ENCODE data around the gene CPNE4. TPM values are rescaled to one million over a fixed set of nuclear protein-coding genes. Genes with fewer than 3 reads are reported as not detected.

The CPNE4 gene
- total RNA-seq, 2 experiments from 2014 or later = not detected

DNA sequence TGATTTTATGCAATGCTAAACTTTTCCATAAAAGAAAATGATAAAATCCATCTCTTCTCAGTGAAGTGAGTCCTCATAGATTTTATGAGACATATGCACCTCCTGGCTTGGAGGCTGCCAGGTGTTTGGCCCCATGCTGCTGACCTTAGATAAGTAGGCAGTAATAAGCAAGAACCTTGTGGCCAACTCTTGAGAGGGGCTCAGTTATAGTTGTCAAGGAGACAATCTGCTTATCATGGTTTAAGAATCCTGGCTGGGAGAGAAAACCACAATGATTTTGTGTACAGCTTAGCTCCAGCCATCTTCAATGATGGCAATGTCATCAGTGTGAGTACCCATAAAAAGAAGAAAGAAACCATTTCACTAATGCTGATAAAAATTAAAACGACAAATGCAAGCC is 252.1 kb downstream of the CPNE4 start:
- Mint-ChIP-seq H3K36me3 (ENCODE audit: low read depth) (no peaks in the 10 kb centered on the region), H3K27me3 (ENCODE audit: low read depth) (peaks cover 11% of the 10 kb centered on the region), H3K27ac (no peak overlapping the region), H3K4me3 (no peak overlapping the region), H3K9me3 (no peaks in the 10 kb centered on the region), H3K4me1 (ENCODE audit: low read depth) (no peaks in the 10 kb centered on the region)
- intact Hi-C loops (cut with micrococcal nuclease) = no loop called here
- CTCF ChIA-PET = no interaction called here
- no peak for DNase-seq

- Mint-ChIP-seq H3K27ac (no peak overlapping the region), H3K36me3 (ENCODE audit: low read depth) (no peaks in the 10 kb centered on the region), H3K9me3 (peaks cover 3% of the 10 kb centered on the region), H3K27me3 (ENCODE audit: low read depth) (peaks cover 9% of the 10 kb centered on the region), H3K4me3 (no peak overlapping the region), H3K4me1 (ENCODE audit: low read depth) (no peaks in the 10 kb centered on the region)
- DNase-seq = no peak
- CTCF ChIA-PET = no interaction called here
- intact Hi-C loops (cut with micrococcal nuclease) = no loop called here
Measured at GRCh38 chr3:131778526-131778925, 256.3 kb downstream of the CPNE4 start.

GRCh38 chr3:131775650-131776049 is 259.2 kb downstream of the CPNE4 start:
- Mint-ChIP-seq H3K9me3 (peaks cover 3% of the 10 kb centered on the region), H3K4me3 (no peak overlapping the region), H3K36me3 (ENCODE audit: low read depth) (no peaks in the 10 kb centered on the region), H3K27me3 (ENCODE audit: low read depth) (peaks cover 17% of the 10 kb centered on the region), H3K4me1 (ENCODE audit: low read depth) (no peaks in the 10 kb centered on the region), H3K27ac (no peak overlapping the region)
- CTCF ChIA-PET = no interaction called here
- DNase-seq = no peak
- intact Hi-C loops (cut with micrococcal nuclease) = no loop called here

DNA sequence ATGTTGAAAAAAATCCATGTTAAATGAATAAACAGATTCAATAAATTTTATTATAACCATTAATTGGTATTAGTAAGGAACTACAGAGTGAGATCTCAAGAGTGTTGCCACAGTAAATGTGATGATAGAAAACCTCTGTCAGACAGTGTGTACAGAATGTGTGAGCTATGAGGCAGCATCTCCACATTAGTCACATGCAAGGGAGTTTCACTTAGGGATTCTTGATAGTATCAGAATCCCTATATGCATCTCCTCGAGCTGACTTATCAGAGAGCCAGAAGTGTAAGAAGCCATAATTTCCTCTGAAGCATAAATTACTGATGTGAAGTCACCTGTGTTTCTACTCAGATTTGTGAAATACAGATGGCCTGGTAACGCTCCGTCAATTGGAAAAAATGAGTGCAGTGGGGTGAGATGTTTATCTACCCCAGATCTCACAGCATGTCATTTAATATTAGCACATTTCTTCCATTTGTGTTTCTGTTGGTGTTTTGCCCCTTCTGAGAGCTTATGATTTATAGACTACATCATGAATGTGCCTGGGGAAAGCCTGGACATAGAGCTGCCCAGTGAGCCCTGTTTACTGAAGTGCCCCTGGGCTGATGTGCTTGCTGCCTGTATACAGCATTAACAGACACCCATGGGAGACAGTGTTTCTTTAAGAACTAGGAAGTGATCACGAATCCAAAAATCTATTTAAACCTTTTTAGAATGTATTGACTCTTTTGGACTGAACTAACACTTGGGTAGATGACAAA is 262.4 kb downstream of the CPNE4 start:
- peaks cover 3% of the 10 kb centered on the region for H3K9me3 Mint-ChIP-seq
- CTCF ChIA-PET = no interaction called here
- H3K4me3 Mint-ChIP-seq = no peak overlapping the region
- H3K27me3 Mint-ChIP-seq (ENCODE audit: low read depth) = peaks cover 12% of the 10 kb centered on the region
- intact Hi-C loops (cut with micrococcal nuclease) = no loop called here
- no peaks in the 10 kb centered on the region for H3K36me3 Mint-ChIP-seq (ENCODE audit: low read depth)
- no peaks in the 10 kb centered on the region for H3K4me1 Mint-ChIP-seq (ENCODE audit: low read depth)
- H3K27ac Mint-ChIP-seq = no peak overlapping the region
- no peak for DNase-seq

GRCh38 chr3:131762981-131763564 is 271.7 kb downstream of the CPNE4 start:
- intact Hi-C loops (cut with micrococcal nuclease) = no loop called here
- Mint-ChIP-seq H3K27me3 (ENCODE audit: low read depth) (peaks cover 32% of the 10 kb centered on the region), H3K36me3 (ENCODE audit: low read depth) (no peaks in the 10 kb centered on the region), H3K27ac (no peak overlapping the region), H3K9me3 (no peaks in the 10 kb centered on the region), H3K4me1 (ENCODE audit: low read depth) (no peaks in the 10 kb centered on the region), H3K4me3 (no peak overlapping the region)
- DNase-seq = no peak
- CTCF ChIA-PET = no interaction called here

GRCh38 chr3:131756405-131756804 is 278.4 kb downstream of the CPNE4 start:
- DNase-seq = no peak
- H3K9me3 Mint-ChIP-seq = peaks cover 1% of the 10 kb centered on the region
- no peak overlapping the region for H3K27ac Mint-ChIP-seq
- peaks cover 31% of the 10 kb centered on the region for H3K27me3 Mint-ChIP-seq (ENCODE audit: low read depth)
- intact Hi-C loops (cut with micrococcal nuclease) = no loop called here
- CTCF ChIA-PET = no interaction called here
- no peaks in the 10 kb centered on the region for H3K36me3 Mint-ChIP-seq (ENCODE audit: low read depth)
- no peaks in the 10 kb centered on the region for H3K4me1 Mint-ChIP-seq (ENCODE audit: low read depth)
- H3K4me3 Mint-ChIP-seq = no peak overlapping the region

- Mint-ChIP-seq H3K9me3 (peaks cover 1% of the 10 kb centered on the region), H3K4me1 (ENCODE audit: low read depth) (no peaks in the 10 kb centered on the region), H3K27me3 (ENCODE audit: low read depth) (peaks cover 30% of the 10 kb centered on the region), H3K4me3 (no peak overlapping the region), H3K36me3 (ENCODE audit: low read depth) (no peaks in the 10 kb centered on the region), H3K27ac (no peak overlapping the region)
- CTCF ChIA-PET = no interaction called here
- intact Hi-C loops (cut with micrococcal nuclease) = no loop called here
- no peak for DNase-seq
Measured at GRCh38 chr3:131755380-131755779, 279.4 kb downstream of the CPNE4 start.

DNA sequence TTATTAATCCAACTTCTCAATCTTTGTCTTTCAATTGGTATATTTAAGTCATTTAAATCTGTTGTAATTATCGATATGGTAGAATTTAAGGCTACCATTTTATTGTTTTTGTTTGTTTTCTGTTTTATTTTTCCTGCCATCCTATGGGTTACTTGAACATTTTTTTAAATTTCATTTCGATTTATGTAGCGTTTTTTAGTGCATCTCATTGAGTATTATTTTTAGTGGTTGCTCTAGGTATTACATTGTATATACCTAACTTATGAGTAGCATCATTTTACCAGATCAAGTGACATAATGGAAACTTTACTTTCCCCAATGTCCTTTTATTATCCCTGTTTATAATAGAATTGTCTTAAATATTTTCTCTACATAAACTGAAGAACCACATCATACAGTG is 284.6 kb downstream of the CPNE4 start:
- intact Hi-C loops (cut with micrococcal nuclease) = no loop called here
- H3K27me3 Mint-ChIP-seq (ENCODE audit: low read depth) = peaks cover 26% of the 10 kb centered on the region

GRCh38 chr3:131749826-131750225 is 285.0 kb downstream of the CPNE4 start:
- Mint-ChIP-seq H3K9me3 (peaks cover 4% of the 10 kb centered on the region), H3K27me3 (ENCODE audit: low read depth) (peaks cover 26% of the 10 kb centered on the region), H3K27ac (no peak overlapping the region), H3K4me1 (ENCODE audit: low read depth) (no peaks in the 10 kb centered on the region), H3K4me3 (no peak overlapping the region), H3K36me3 (ENCODE audit: low read depth) (no peaks in the 10 kb centered on the region)
- CTCF ChIA-PET = no interaction called here
- no peak for DNase-seq
- intact Hi-C loops (cut with micrococcal nuclease) = no loop called here

More for the DNA sequence above, 284.6 kb downstream of the CPNE4 start:
- Mint-ChIP-seq H3K4me3 (no peak overlapping the region), H3K27ac (no peak overlapping the region), H3K4me1 (ENCODE audit: low read depth) (no peaks in the 10 kb centered on the region), H3K36me3 (ENCODE audit: low read depth) (no peaks in the 10 kb centered on the region), H3K9me3 (peaks cover 4% of the 10 kb centered on the region)
- DNase-seq = no peak
- CTCF ChIA-PET = no interaction called here

- Mint-ChIP-seq H3K4me3 (no peak overlapping the region), H3K27me3 (ENCODE audit: low read depth) (peaks cover 25% of the 10 kb centered on the region), H3K4me1 (ENCODE audit: low read depth) (no peaks in the 10 kb centered on the region), H3K36me3 (ENCODE audit: low read depth) (no peaks in the 10 kb centered on the region), H3K9me3 (peaks cover 4% of the 10 kb centered on the region), H3K27ac (no peak overlapping the region)
- CTCF ChIA-PET = no interaction called here
- no peak for DNase-seq
- intact Hi-C loops (cut with micrococcal nuclease) = no loop called here
Measured at GRCh38 chr3:131747466-131747865, 287.3 kb downstream of the CPNE4 start.

DNA sequence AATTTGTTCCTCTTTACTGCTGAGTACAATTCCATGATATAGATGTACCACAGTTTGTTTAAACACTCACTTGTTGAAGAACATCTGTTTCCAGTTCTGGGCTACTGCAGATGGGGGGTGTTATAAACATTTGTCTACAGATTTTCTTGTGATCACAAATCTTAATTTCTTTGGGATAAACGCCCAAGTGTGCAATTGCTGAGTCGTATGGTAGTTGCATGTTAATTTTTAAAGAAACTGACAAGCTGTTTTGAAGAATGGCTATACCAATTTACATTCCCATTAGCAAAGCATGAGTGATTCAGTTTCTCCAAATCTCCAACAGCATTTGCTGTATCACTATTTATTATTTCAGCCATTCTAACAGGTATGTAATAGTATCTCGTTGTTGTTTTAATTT is 290.0 kb downstream of the CPNE4 start:
- Mint-ChIP-seq H3K36me3 (ENCODE audit: low read depth) (no peaks in the 10 kb centered on the region), H3K4me1 (ENCODE audit: low read depth) (no peaks in the 10 kb centered on the region), H3K4me3 (no peak overlapping the region), H3K27me3 (ENCODE audit: low read depth) (peaks cover 10% of the 10 kb centered on the region), H3K9me3 (peaks cover 4% of the 10 kb centered on the region), H3K27ac (no peak overlapping the region)
- CTCF ChIA-PET = no interaction called here
- no peak for DNase-seq
- intact Hi-C loops (cut with micrococcal nuclease) = no loop called here

GRCh38 chr3:131743126-131743525 is 291.7 kb downstream of the CPNE4 start:
- no peaks in the 10 kb centered on the region for H3K36me3 Mint-ChIP-seq (ENCODE audit: low read depth)
- intact Hi-C loops (cut with micrococcal nuclease) = no loop called here
- CTCF ChIA-PET = interaction anchor here (0.6 kb wide), 1 partner anchor 295 kb away, joined by 3 read pairs; no protein-coding TSS in a partner anchor

GRCh38 chr3:131739211-131739610 is 295.6 kb downstream of the CPNE4 start:
- H3K9me3 Mint-ChIP-seq = no peaks in the 10 kb centered on the region
- no peak for DNase-seq
- H3K4me3 Mint-ChIP-seq = no peak overlapping the region
- peaks cover 2% of the 10 kb centered on the region for H3K4me1 Mint-ChIP-seq (ENCODE audit: low read depth)
- CTCF ChIA-PET = no interaction called here
- no peak overlapping the region for H3K27ac Mint-ChIP-seq
- H3K27me3 Mint-ChIP-seq (ENCODE audit: low read depth) = peaks cover 9% of the 10 kb centered on the region
- intact Hi-C loops (cut with micrococcal nuclease) = loop anchor here (10.0 kb wide), 2 partner anchors 234 to 436 kb away; partner anchors contain the start of gene MRPL3
- H3K36me3 Mint-ChIP-seq (ENCODE audit: low read depth) = no peaks in the 10 kb centered on the region

More at GRCh38 chr3:131743126-131743525, 291.7 kb downstream of the CPNE4 start:
- Mint-ChIP-seq H3K27ac (no peak overlapping the region), H3K4me1 (ENCODE audit: low read depth) (no peaks in the 10 kb centered on the region), H3K27me3 (ENCODE audit: low read depth) (peaks cover 14% of the 10 kb centered on the region), H3K9me3 (peaks cover 4% of the 10 kb centered on the region), H3K4me3 (no peak overlapping the region)
- no peak for DNase-seq
